GM19239 (cell line): ENCODE data around the gene CTNND1.
"Not testable (repeated sequence)": the region's sequence is repeated elsewhere in the genome, so short reads cannot be mapped to it uniquely, and the experiment has no call there.

Experiments used
- DNase-seq: peaks from one replicate; pipeline ENCODE4 v3.0.0; 2011; ENCODE audit warnings: low spot score; ENCODE audit not compliant: insufficient read length
- FAIRE-seq: peaks from 2 replicates; lab custom pipeline; 2011; peaks lifted over from hg19 to GRCh38; lab: Jason Lieb, UNC

The CTNND1 gene

DNA sequence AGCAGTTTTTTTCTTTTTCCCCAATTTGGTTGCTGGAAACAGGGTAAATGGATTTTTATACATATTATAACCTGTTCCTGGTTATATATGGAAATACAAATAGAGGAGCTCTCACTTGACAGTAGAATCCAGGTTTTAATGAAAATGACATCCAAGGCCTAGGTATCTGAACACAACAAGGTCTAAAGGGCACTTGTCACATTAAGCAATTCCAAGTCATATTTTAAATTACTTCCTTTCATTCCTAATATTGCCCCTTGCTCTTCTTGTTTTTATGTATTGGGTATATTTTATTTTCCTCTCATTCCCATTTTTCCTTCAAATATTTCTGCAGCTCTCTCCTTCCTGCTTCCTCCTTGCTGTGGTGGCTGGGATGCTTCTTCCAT is 27.1 kb downstream of the CTNND1 start:
- no peak for FAIRE-seq

GRCh38 chr11:57791321-57792059 is 29.9 kb downstream of the CTNND1 start:
- DNase-seq, result no peak
- FAIRE-seq, result no peak

More for the DNA sequence above, 27.1 kb downstream of the CTNND1 start:
- DNase-seq, result no peak

DNA sequence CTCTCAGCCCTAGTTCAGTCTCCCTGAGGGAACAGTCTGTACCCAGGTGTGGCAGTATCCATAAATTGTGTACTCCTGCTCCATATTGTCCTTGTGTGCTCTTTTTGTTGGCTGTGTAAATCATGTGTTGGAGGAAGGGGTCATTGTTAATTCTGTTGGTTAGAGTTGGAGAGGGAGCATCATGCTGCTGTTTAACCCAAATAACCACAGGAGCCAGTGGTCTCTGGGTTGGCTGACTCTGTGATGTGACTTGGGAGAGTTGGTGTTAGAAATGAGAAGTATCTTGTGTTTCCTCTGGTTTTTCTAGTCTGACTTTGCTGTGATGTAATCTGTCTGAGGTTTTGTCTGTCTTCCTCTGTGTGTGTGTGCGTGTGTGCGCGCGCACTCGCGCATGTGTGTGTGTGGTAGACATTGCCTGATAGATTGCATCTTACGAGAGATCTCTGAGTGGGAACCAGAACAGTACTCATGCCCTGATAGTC is 30.5 kb downstream of the CTNND1 start:
- DNase-seq, result peak; percentile 68
- FAIRE-seq, result peak; percentile 97

GRCh38 chr11:57792870-57793269 is 31.3 kb downstream of the CTNND1 start:
- peak; percentile 79 for FAIRE-seq
- DNase-seq, result no peak

DNA sequence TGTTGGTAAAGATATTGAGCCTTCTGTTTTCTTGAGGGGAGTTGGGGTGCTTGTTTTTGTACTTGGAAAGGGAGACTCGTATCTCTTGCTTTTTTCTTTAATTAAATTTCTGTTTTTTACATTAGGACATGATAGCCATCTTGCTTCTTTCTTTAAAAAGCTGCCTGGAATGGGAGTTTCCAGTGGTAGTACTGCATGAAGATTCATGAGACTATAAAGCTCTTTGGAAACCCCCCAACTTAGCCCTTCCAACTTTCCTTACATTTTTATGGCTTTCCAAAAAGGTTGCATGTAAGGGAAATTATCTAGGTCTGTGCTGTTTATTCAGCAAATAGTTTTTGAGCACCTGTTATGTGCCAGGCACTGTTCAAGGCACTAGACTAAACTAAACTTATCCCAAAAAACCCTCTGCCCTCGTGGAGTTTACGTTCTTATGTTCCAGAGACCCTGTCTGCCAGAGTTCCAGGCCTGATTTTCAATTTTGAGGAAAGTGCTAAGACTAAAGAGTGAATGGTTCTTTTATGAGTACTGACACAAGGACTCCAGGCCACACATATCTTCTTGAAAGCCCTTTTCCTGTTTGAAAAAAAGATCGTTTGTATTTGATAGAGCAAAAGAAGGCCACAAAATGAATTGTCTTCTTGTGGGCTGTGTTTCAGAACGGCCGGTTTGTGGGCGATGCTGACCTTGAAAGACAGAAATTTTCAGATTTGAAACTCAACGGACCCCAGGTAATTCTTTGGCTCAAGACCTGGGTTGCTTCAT is 31.9 kb downstream of the CTNND1 start:
- DNase-seq, result no peak
- FAIRE-seq, result no peak

DNA sequence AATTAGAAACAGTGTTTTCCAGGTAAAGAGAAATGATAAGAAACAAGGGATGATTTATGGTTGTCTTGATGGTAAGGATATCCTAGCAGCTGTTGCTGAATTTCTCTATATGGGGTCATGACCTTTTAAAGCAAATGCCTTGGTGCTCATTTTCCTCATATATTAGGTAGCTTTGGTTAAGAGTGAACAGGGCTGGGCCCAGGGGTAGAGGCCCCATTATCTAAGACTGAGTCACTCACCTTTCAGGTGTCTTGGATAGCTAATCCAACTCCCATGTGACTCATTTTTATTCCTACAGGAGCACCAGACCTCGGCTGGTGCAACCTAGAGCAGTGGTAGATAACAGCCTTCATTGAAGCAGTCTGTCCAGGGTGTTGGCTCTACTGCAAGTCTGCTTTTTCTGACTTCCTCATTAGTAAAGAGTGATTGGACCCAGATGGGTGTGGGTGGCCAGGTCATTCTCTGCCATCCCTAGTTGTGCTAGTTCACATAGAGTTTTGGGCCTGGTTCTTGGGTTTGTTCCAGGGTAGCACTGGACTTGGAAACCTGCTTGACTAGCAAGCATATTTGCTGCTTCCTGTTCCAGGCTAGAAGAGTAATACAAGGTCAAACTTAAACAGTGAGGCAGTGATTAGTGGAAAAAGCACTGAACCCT is 37.4 kb downstream of the CTNND1 start:
- FAIRE-seq, result no peak
- no peak for DNase-seq

DNA sequence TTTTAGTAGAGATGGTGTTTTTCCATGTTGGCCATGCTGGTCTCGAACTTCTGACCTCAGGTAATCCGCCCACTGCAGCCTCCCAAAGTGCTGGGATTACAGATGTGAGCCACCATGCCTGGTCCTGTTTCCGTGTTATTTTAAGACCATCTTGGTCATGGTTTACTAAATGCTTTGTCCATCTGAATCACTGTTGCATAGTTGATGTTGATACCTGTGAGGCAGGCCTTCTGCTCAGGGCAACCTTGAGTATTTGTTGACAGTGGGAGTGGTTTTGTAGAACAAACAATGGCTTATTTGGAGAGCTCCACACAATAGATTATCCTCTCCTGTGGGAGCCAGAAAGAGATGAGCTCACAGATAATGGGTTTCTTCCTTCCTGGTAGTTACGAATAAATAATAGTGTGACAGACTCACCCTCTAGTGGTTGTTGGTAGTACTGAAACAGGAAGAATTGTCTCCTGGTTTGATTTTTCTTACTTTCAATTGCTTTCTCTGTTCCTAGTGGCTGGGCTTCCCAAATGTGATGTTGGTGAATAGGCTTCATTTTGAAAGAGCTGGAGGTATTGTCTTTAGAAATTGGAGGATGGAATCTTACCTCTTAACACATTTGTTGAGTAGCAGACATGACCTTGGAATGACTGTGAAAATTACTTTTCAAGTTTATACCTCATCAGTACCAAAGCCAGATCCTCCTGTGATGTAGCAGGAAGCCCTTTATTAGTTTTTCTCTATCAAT is 39.0 kb downstream of the CTNND1 start:
- peak; percentile 61 for DNase-seq
- peak; percentile 66 for FAIRE-seq

- FAIRE-seq (no peak), DNase-seq (no peak)
Measured at GRCh38 chr11:57801183-57801485, 39.5 kb downstream of the CTNND1 start.

- FAIRE-seq, result no peak
- no peak for DNase-seq
Measured at GRCh38 chr11:57802411-57802810, 40.8 kb downstream of the CTNND1 start.

DNA sequence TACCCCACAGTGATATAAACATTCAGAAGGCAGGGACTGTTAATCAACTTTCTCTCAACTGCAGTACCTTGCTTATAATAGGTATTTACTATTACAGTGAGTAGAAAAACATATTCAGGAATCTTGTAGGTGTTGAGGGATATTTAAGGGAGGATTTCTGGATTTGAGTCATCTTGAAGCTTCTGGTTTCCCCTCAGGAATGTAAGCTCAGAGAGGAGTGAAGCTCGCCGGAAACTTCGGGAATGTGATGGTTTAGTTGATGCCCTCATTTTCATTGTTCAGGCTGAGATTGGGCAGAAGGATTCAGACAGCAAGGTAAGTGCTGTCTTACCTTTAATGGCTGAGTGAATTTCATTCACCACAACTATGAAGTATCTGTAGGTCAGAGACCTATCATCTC is 42.9 kb downstream of the CTNND1 start:
- no peak for FAIRE-seq
- no peak for DNase-seq

- FAIRE-seq (no peak), DNase-seq (no peak)
Measured at GRCh38 chr11:57805780-57806179, 44.2 kb downstream of the CTNND1 start.

- DNase-seq (no peak), FAIRE-seq (no peak)
Measured at GRCh38 chr11:57812634-57813033, 51.0 kb downstream of the CTNND1 start.

DNA sequence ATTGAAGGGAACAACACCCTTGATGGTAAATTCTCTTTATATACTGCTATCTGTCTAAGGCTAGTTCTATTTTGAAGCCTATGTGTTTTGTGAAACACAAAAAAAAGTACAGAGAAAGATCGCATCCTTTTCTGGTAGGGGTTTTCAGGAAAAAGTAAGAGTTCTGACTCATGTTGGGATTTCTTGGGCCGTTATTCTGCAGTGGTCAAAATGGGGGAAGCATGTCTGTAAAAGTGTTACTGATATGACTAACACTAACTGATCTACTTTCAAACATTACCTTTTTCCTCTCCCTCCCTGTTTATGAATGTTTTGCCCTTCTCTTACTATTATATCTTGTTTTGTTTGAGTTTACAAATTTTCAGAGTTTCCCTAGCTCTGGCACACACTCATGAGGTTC is 53.9 kb downstream of the CTNND1 start:
- FAIRE-seq, result no peak
- DNase-seq, result no peak

GRCh38 chr11:57815877-57816276 is 54.3 kb downstream of the CTNND1 start:
- no peak for DNase-seq
- no peak for FAIRE-seq

GRCh38 chr11:57818812-57819211 is 57.2 kb downstream of the CTNND1 start:
- DNase-seq (no peak), FAIRE-seq (no peak)

DNA sequence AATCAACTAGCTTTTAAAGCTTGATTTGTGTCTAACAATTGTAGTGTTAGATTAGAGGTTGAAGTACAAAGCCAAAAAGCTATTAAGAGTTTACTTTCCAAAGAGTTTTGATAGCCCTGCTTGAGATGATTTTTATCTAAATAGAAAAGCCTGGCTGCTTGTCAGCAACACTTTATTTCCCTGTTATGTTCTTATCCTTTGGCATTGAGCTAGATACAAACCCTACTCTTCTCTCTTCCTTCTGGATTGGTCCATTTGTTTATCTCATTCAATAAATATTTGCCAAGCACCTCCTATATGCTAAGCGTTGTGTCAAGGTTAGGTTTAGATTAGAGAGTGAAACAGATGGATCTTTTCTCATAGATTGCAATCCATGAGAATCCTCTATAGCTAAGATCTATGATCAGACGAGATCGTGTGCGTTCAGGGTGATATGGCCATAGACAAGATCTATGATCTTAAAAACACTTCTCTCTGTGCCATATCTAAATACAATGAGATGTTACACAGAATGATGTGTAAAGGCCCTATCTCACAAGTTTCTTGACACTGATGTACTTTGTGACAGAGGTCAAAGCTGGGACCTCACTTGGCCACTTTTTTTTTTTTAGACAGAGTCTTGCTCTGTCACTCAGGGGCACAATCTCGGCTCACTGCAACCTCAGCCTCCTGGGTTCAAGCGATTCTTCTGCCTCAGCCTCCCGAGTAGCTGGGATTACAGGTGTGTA is 57.8 kb downstream of the CTNND1 start:
- no peak for FAIRE-seq
- DNase-seq, result no peak

DNA sequence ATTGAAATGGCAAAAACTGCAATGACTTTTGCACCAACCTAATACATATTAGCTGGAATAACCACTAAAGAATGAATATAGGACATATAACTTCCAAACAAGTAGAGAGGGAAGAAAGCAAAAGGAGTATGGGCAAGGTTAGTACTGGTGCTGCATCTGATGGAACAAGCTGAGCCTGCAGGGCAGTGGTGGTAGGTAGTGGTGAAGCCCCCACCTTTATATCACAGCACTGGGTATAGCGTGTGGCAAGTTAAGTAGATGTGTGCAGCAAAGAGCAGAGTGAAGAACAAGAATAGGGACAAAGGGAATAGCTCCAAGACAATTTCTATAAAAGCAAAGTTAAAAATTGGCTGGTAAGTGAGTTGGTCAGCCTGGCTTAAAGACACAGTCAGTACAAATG is 62.3 kb downstream of the CTNND1 start:
- no peak for DNase-seq
- FAIRE-seq, result no peak

GRCh38 chr11:57834852-57835251 is 73.2 kb downstream of the CTNND1 start:
- DNase-seq (no peak), FAIRE-seq (no peak)

DNA sequence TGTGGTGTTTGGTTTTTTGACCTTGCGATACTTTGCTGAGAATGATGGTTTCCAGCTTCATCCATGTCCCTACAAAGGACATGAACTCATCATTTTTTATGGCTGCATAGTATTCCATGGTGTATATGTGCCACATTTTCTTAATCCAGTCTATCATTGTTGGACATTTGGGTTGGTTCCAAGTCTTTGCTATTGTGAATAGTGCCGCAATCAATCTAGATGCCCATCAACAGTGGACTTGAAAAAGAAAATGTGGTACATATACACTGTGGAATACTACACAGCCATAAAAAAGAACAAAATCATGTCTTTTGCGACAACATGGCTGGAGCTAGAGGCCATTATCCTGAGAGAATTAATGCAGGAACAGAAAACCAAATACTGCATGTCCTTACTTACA is 77.0 kb downstream of the CTNND1 start:
- FAIRE-seq, result peak; percentile 51
- not testable (repeated sequence) for DNase-seq

DNA sequence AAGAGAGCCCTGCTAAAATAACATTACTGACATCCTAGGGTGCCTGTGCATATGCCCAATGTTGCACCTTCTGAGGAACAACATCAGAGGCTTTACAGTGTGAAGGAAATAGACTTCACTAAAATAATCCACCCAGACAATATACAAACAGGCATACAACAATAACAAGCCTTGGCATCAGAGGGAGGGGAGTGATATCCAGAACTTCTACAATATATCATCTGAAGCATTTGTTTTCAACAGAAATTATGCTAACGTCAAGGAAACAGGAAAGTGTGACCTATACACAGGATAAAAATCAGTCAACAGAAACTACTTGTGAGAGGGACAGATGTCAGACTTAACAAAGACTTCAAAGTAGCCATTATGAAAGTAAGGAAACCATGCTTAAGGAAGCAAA is 81.3 kb downstream of the CTNND1 start:
- FAIRE-seq (no peak), DNase-seq (no peak)
